K562 (cell line): ENCODE results near the gene CMTR1. TPM values are rescaled to one million over a fixed set of nuclear protein-coding genes. Genes with fewer than 3 reads are reported as not detected.

Source experiments
- ATAC-seq: fragments of 200-7000 bp; cut with Tn5 transposase; 3 replicates; pipeline ENCODE4 v1.9.1; 2020; ENCODE audit warnings: moderate library complexity
- BruUV-seq: library from RNA; stranded (reverse); fragments of 400-500 nt; replicated peaks from 2 replicates; lab custom pipeline; 2021; lab: Mats Ljungman, UMichigan
- CTCF ChIA-PET: fragments of 300-600 bp; formaldehyde crosslinking; extraction: SDS; loops from one replicate; lab custom pipeline; 2021; ENCODE audit warnings: low intra/inter-chr PET ratio; lab: Yijun Ruan, JAX
- POLR2A ChIA-PET: fragments of 300-600, 350-650 bp; sonication (Branson Sonifier 250); formaldehyde crosslinking; extraction: SDS; loops from one replicate; lab custom pipeline; 2021; ENCODE audit warnings: antibody characterized with exemption, inconsistent platforms; lab: Yijun Ruan, JAX
- DNase-seq, 4 experiments: peaks; one replicate each; pipeline versions ENCODE4 v3.0.0 to v3.0.0-alpha.2; 2011 to 2018; ENCODE audit warnings: low spot score in 3 of 4, mixed read lengths in 3 of 4; ENCODE audit errors: extremely low read depth in 1 of 4
- FAIRE-seq: peaks from 2 replicates; lab custom pipeline; 2011; peaks lifted over from hg19 to GRCh38; lab: Jason Lieb, UNC
- H2AFZ ChIP-seq: 2 replicates; pipeline ENCODE4 v1.6.0; 2011; ENCODE audit warnings: low read depth, low read length, control low read depth, inconsistent platforms
- H3K27ac ChIP-seq: fragments of 200-600 bp; 3 replicates; pipeline ENCODE4 v1.8.0; 2011; ENCODE audit warnings: low read depth, mild to moderate bottlenecking, control low read depth, inconsistent platforms, low read length, moderate library complexity, mixed read lengths; ENCODE audit errors: extremely low read depth
- H3K27me3 ChIP-seq, 2 experiments: fragments of 300-600 bp in 1 of 2; 2 replicates in 1 of 2; 3 replicates in 1 of 2; pipeline versions ENCODE4 v1.6.0 to v1.8.0; 2011; ENCODE audit warnings: inconsistent platforms in 2 of 2, low read length in 2 of 2, mild to moderate bottlenecking in 1 of 2, mixed read lengths in 1 of 2, moderate library complexity in 1 of 2; ENCODE audit not compliant: control insufficient read depth in 2 of 2, insufficient read depth in 2 of 2
- H3K36me3 ChIP-seq: fragments of 300-600 bp; 3 replicates; pipeline ENCODE4 v1.8.0; 2011; ENCODE audit warnings: mild to moderate bottlenecking, low read length, inconsistent platforms; ENCODE audit not compliant: control insufficient read depth, insufficient read depth
- H3K4me1 ChIP-seq, 2 experiments: fragments of 200-600 bp in 1 of 2; replicated peaks in 1 of 2; 2 replicates in 1 of 2; 3 replicates in 1 of 2; pipeline versions ENCODE4 v1.5.1 to v1.8.0; 2011; ENCODE audit warnings: inconsistent platforms in 2 of 2, low read length in 2 of 2, mild to moderate bottlenecking in 1 of 2, mixed read lengths in 1 of 2, moderate library complexity in 1 of 2; ENCODE audit not compliant: control insufficient read depth in 2 of 2, insufficient read depth in 2 of 2
- H3K4me2 ChIP-seq: 2 replicates; pipeline ENCODE4 v1.6.1; 2011; ENCODE audit warnings: low read length, control low read depth, inconsistent platforms, mixed read lengths; ENCODE audit not compliant: insufficient read depth
- H3K4me3 ChIP-seq: fragments of 200-600 bp; sonication (generic), shearing (Covaris generic); 2 replicates; pipeline ENCODE4 v1.5.1; 2016; ENCODE audit warnings: control low read depth, inconsistent platforms
- H3K79me2 ChIP-seq: fragments of 200-600 bp; 3 replicates; pipeline ENCODE4 v1.8.0; 2011; ENCODE audit warnings: low read length, inconsistent platforms; ENCODE audit not compliant: control insufficient read depth, insufficient read depth
- H3K9ac ChIP-seq, 2 experiments: 2 replicates each; pipeline versions ENCODE4 v1.6.0 to v1.6.1; 2011; ENCODE audit warnings: low read depth in 2 of 2, low read length in 2 of 2, control low read depth in 1 of 2, inconsistent platforms in 1 of 2, mild to moderate bottlenecking in 1 of 2, mixed read lengths in 1 of 2; ENCODE audit not compliant: insufficient read depth in 1 of 2
- H3K9me1 ChIP-seq: one replicate; pipeline ENCODE4 v1.6.0; 2011; ENCODE audit warnings: inconsistent platforms, mild to moderate bottlenecking, low read length, moderate library complexity; ENCODE audit not compliant: control insufficient read depth, insufficient read depth
- H3K9me3 ChIP-seq: replicated peaks from 2 replicates; pipeline ENCODE4 v1.5.1; 2011; ENCODE audit warnings: low read depth, low read length, inconsistent platforms; ENCODE audit not compliant: control insufficient read depth, insufficient read depth
- H4K20me1 ChIP-seq: replicated peaks from 2 replicates; pipeline ENCODE4 v1.6.1; 2011; ENCODE audit warnings: low read length, inconsistent platforms, mixed read lengths; ENCODE audit not compliant: control insufficient read depth, insufficient read depth
- CTCFL ChIP-seq: IDR thresholded peaks from 2 replicates; pipeline ENCODE4 v1.6.1; 2011; ENCODE audit warnings: borderline replicate concordance, low read depth, mild to moderate bottlenecking, moderate library complexity, low read length; ENCODE audit not compliant: insufficient read depth, poor library complexity, severe bottlenecking
- GABPB2 ChIP-seq: fragments of 250-450 bp; sonication (Bioruptor Pico); conservative IDR thresholded peaks from 2 replicates; pipeline ENCODE4 v1.5.1; 2021; ENCODE audit warnings: mild to moderate bottlenecking
- GTF2F1 ChIP-seq: IDR thresholded peaks from 2 replicates; pipeline ENCODE4 v1.6.1; 2011; ENCODE audit warnings: low read depth, low read length, improper control_type of control experiment
- HOMEZ ChIP-seq: fragments of 250-450 bp; sonication (Bioruptor Pico); IDR thresholded peaks from 2 replicates; pipeline ENCODE4 v1.4.0; 2020; ENCODE audit warnings: mild to moderate bottlenecking, moderate library complexity
- IRF9 ChIP-seq: fragments of 450-650 bp; IDR thresholded peaks from 2 replicates; pipeline ENCODE4 v1.6.1; 2016; ENCODE audit warnings: missing biosample characterization, missing genetic modification characterization
- MITF ChIP-seq: IDR thresholded peaks from 2 replicates; pipeline ENCODE4 v1.6.1; 2014; ENCODE audit warnings: antibody characterized with exemption
- ZBTB8A ChIP-seq: fragments of 450-650 bp; IDR thresholded peaks from 2 replicates; pipeline ENCODE4 v1.6.1; 2018; ENCODE audit warnings: mild to moderate bottlenecking, moderate library complexity; ENCODE audit not compliant: partially characterized antibody
- ZNF592 ChIP-seq: fragments of 450-650 bp; IDR thresholded peaks from 2 replicates; pipeline ENCODE4 v1.6.1; 2017; ENCODE audit warnings: antibody characterized with exemption, mild to moderate bottlenecking
- ZNF79 ChIP-seq: fragments of 250-450 bp; sonication (Bioruptor Pico); IDR thresholded peaks from 2 replicates; pipeline ENCODE4 v1.4.0; 2020; ENCODE audit warnings: low read depth, mild to moderate bottlenecking, moderate library complexity
- WGBS: fragments of 100-300 bp; shearing (Covaris generic); methylation state at CpG from one replicate; pipeline ENCODE4 v1.1.6; 2016; ENCODE audit warnings: low coverage, mixed read lengths; ENCODE audit not compliant: insufficient coverage; ENCODE audit errors: missing lambda C conversion rate; 5-methylcytosine and 5-hydroxymethylcytosine counted together
- in situ Hi-C: fragments of 300-500 bp; cut with MboI; formaldehyde crosslinking; loops from 4 replicates; pipeline ENCODE4 v1.15.0; 2018; ENCODE audit warnings: inconsistent platforms, mixed read lengths
- intact Hi-C: fragments of 100-400 bp; cut with micrococcal nuclease; formaldehyde crosslinking; loops from 2 replicates; pipeline ENCODE4 v1.14.2; 2022
- polyA plus RNA-seq, 8 experiments: library from polyadenylated mRNA; depleted of rRNA in 4 of 8; stranded (reverse) in 5 of 8; unstranded in 3 of 8; fragments of >200 nt; fragmentation: Nextera tagmentation in 2 of 8; fragmentation: Illumina TruSeq in 1 of 8; extraction: Ambion mirVana in 2 of 8; extraction: Trizol in 1 of 8; gene quantifications; 2 replicates each; pipeline versions ENCODE4 v1.2.1 to v1.2.3, GENCODE V29; 2011 to 2014; ENCODE audit warnings: inconsistent platforms in 1 of 8, missing spikeins in 1 of 8
- total RNA-seq, 7 experiments: library from RNA; depleted of rRNA in 6 of 7; stranded (reverse); fragments of >200 nt in 6 of 7; fragmentation: Illumina TruSeq in 2 of 7; extraction: Trizol in 2 of 7; gene quantifications; 2 replicates each; pipeline versions ENCODE4 v1.2.1 to v1.2.3, GENCODE V29; 2011 to 2021; ENCODE audit warnings: low replicate concordance in 1 of 7

CMTR1 gene
- total and polyA plus RNA-seq, 9 of the 15 experiments (the other 6 are each of a cell fraction or from before 2014, with no cell fraction given) = 2.9 to 63.5 (median 49.5) TPM

- Histone ChIP-seq H3K27me3 (peaks cover 16 to 25% of the 10 kb centered on the region in 2 experiments), H3K79me2 (no peaks in the 10 kb centered on the region), H3K27ac (no peak overlapping the region), H3K4me2 (no peak overlapping the region), H2AFZ (no peak overlapping the region), H3K9me1 (no peaks in the 10 kb centered on the region), H3K36me3 (no peaks in the 10 kb centered on the region), H3K9ac (no peak overlapping the region), H3K9me3 (no peaks in the 10 kb centered on the region), H3K4me1 (peaks cover 0 to 5% of the 10 kb centered on the region in 2 experiments; a peak in 1 of 5 replicates), H3K4me3 (no peak overlapping the region), H4K20me1 (peaks cover 5% of the 10 kb centered on the region; the same call in 1 of the 2 replicates)
- ATAC-seq = no peak
- in situ Hi-C loops (no loop called here), intact Hi-C loops (no loop called here)
- DNase-seq = no peak
- no peak for FAIRE-seq
- POLR2A ChIA-PET = interaction anchor here (0.9 to 1.3 kb wide), 2 partner anchors 16 to 22 kb away, joined by 3 to 5 read pairs; no protein-coding TSS in a partner anchor
- CTCF ChIA-PET = interaction anchor here (0.5 kb wide), 1 partner anchor 15 kb away, joined by 3 read pairs; no protein-coding TSS in a partner anchor
- TF ChIP-seq GTF2F1 (no peak), ZBTB8A (no peak), IRF9 (tag) (no peak), MITF (no peak), HOMEZ (CRISPR knock-in tag) (no peak), ZNF79 (CRISPR knock-in tag) (no peak), GABPB2 (CRISPR knock-in tag) (no peak), ZNF592 (no peak), CTCFL (no peak)
- BruUV-seq = no TSS peak
- 4% methylated on average over 5 of the region's 5 CpGs for WGBS
These were observed 74.1 kb downstream of the CMTR1 start for GRCh38 chr6:37507077-37507476.
